Hematopoietic multipotent progenitor cell (in vitro differentiated cells): ENCODE data around the gene LRTM1. TPM values are rescaled to one million over a fixed set of nuclear protein-coding genes. Genes with fewer than 3 reads are reported as not detected.

Experiments
- DNase-seq, 3 donors: peaks; one replicate each; pipeline ENCODE4 v3.0.0-alpha.2; 2011 to 2015; ENCODE audit warnings: low read depth in 2 of 3, low spot score in 2 of 3
- total RNA-seq: library from RNA; depleted of rRNA; stranded (reverse); fragments of >200 nt; gene quantifications from one replicate; pipeline ENCODE4 v1.2.3, GENCODE V29; 2012

LRTM1 gene
- not detected for total RNA-seq

GRCh38 chr3:54928046-54928770, at the start of gene LRTM1:
TSS of gene LRTM1 (minus strand) at chr3:54928059. CDS start at chr3:54927911, 148 bp downstream.
- no peak for DNase-seq

- no peak for DNase-seq
Measured at GRCh38 chr3:54977439-54977838, 49.6 kb upstream of the LRTM1 start.

GRCh38 chr3:54970895-54971294, 43.0 kb upstream of the LRTM1 start:
- DNase-seq: no peak

GRCh38 chr3:54969652-54970051, 41.8 kb upstream of the LRTM1 start:
- DNase-seq: no peak

- DNase-seq: no peak
Measured at GRCh38 chr3:54968546-54969172, 40.8 kb upstream of the LRTM1 start.

GRCh38 chr3:54967731-54968161, 39.9 kb upstream of the LRTM1 start:
- no peak for DNase-seq

- no peak for DNase-seq
Measured at GRCh38 chr3:54966979-54967378, 39.1 kb upstream of the LRTM1 start.

GRCh38 chr3:54965746-54966145, 37.9 kb upstream of the LRTM1 start:
- no peak for DNase-seq

GRCh38 chr3:54964081-54964480, 36.2 kb upstream of the LRTM1 start:
- no peak for DNase-seq

- DNase-seq: no peak
Measured at GRCh38 chr3:54963641-54964040, 35.8 kb upstream of the LRTM1 start.

GRCh38 chr3:54962200-54962599, 34.3 kb upstream of the LRTM1 start:
- no peak for DNase-seq

GRCh38 chr3:54960701-54961100, 32.8 kb upstream of the LRTM1 start:
- no peak for DNase-seq

GRCh38 chr3:54960082-54960481, 32.2 kb upstream of the LRTM1 start:
- DNase-seq: no peak

GRCh38 chr3:54957711-54958110, 29.9 kb upstream of the LRTM1 start:
- no peak for DNase-seq

- DNase-seq: no peak
Measured at GRCh38 chr3:54955941-54956340, 28.1 kb upstream of the LRTM1 start.

GRCh38 chr3:54955496-54955895, 27.6 kb upstream of the LRTM1 start:
- DNase-seq: no peak

GRCh38 chr3:54954521-54954920, 26.7 kb upstream of the LRTM1 start:
- no peak for DNase-seq

GRCh38 chr3:54954022-54954421, 26.2 kb upstream of the LRTM1 start:
- no peak for DNase-seq

GRCh38 chr3:54951405-54951804, 23.5 kb upstream of the LRTM1 start:
- no peak for DNase-seq

GRCh38 chr3:54950391-54951003, 22.6 kb upstream of the LRTM1 start:
- no peak for DNase-seq

- no peak for DNase-seq
Measured at GRCh38 chr3:54949491-54950044, 21.7 kb upstream of the LRTM1 start.
